K562 (cell line): ENCODE data around the gene AIPL1. TPM values are rescaled to one million over a fixed set of nuclear protein-coding genes. Genes with fewer than 3 reads are reported as not detected.

Source experiments
- ATAC-seq: fragments of 200-7000 bp; cut with Tn5 transposase; 3 replicates; pipeline ENCODE4 v1.9.1; 2020; ENCODE audit warnings: moderate library complexity
- BruUV-seq: library from RNA; stranded (reverse); fragments of 400-500 nt; replicated peaks from 2 replicates; lab custom pipeline; 2021; lab: Mats Ljungman, UMichigan
- CTCF ChIA-PET: fragments of 300-600 bp; formaldehyde crosslinking; extraction: SDS; loops from one replicate; lab custom pipeline; 2021; ENCODE audit warnings: low intra/inter-chr PET ratio; lab: Yijun Ruan, JAX
- POLR2A ChIA-PET: fragments of 300-600, 350-650 bp; sonication (Branson Sonifier 250); formaldehyde crosslinking; extraction: SDS; loops from one replicate; lab custom pipeline; 2021; ENCODE audit warnings: antibody characterized with exemption, inconsistent platforms; lab: Yijun Ruan, JAX
- DNase-seq, 4 experiments: peaks; one replicate each; pipeline versions ENCODE4 v3.0.0 to v3.0.0-alpha.2; 2011 to 2018; ENCODE audit warnings: low spot score in 3 of 4, mixed read lengths in 3 of 4; ENCODE audit errors: extremely low read depth in 1 of 4
- FAIRE-seq: peaks from 2 replicates; lab custom pipeline; 2011; peaks lifted over from hg19 to GRCh38; lab: Jason Lieb, UNC
- H2AFZ ChIP-seq: 2 replicates; pipeline ENCODE4 v1.6.0; 2011; ENCODE audit warnings: low read depth, low read length, control low read depth, inconsistent platforms
- H3K27ac ChIP-seq: fragments of 200-600 bp; 3 replicates; pipeline ENCODE4 v1.8.0; 2011; ENCODE audit warnings: low read depth, mild to moderate bottlenecking, control low read depth, inconsistent platforms, low read length, moderate library complexity, mixed read lengths; ENCODE audit errors: extremely low read depth
- H3K27me3 ChIP-seq, 2 experiments: fragments of 300-600 bp in 1 of 2; 2 replicates in 1 of 2; 3 replicates in 1 of 2; pipeline versions ENCODE4 v1.6.0 to v1.8.0; 2011; ENCODE audit warnings: inconsistent platforms in 2 of 2, low read length in 2 of 2, mild to moderate bottlenecking in 1 of 2, mixed read lengths in 1 of 2, moderate library complexity in 1 of 2; ENCODE audit not compliant: control insufficient read depth in 2 of 2, insufficient read depth in 2 of 2
- H3K36me3 ChIP-seq: fragments of 300-600 bp; 3 replicates; pipeline ENCODE4 v1.8.0; 2011; ENCODE audit warnings: mild to moderate bottlenecking, low read length, inconsistent platforms; ENCODE audit not compliant: control insufficient read depth, insufficient read depth
- H3K4me1 ChIP-seq, 2 experiments: fragments of 200-600 bp in 1 of 2; replicated peaks in 1 of 2; 2 replicates in 1 of 2; 3 replicates in 1 of 2; pipeline versions ENCODE4 v1.5.1 to v1.8.0; 2011; ENCODE audit warnings: inconsistent platforms in 2 of 2, low read length in 2 of 2, mild to moderate bottlenecking in 1 of 2, mixed read lengths in 1 of 2, moderate library complexity in 1 of 2; ENCODE audit not compliant: control insufficient read depth in 2 of 2, insufficient read depth in 2 of 2
- H3K4me2 ChIP-seq: 2 replicates; pipeline ENCODE4 v1.6.1; 2011; ENCODE audit warnings: low read length, control low read depth, inconsistent platforms, mixed read lengths; ENCODE audit not compliant: insufficient read depth
- H3K4me3 ChIP-seq: fragments of 200-600 bp; sonication (generic), shearing (Covaris generic); 2 replicates; pipeline ENCODE4 v1.5.1; 2016; ENCODE audit warnings: control low read depth, inconsistent platforms
- H3K79me2 ChIP-seq: fragments of 200-600 bp; 3 replicates; pipeline ENCODE4 v1.8.0; 2011; ENCODE audit warnings: low read length, inconsistent platforms; ENCODE audit not compliant: control insufficient read depth, insufficient read depth
- H3K9ac ChIP-seq, 2 experiments: 2 replicates each; pipeline versions ENCODE4 v1.6.0 to v1.6.1; 2011; ENCODE audit warnings: low read depth in 2 of 2, low read length in 2 of 2, control low read depth in 1 of 2, inconsistent platforms in 1 of 2, mild to moderate bottlenecking in 1 of 2, mixed read lengths in 1 of 2; ENCODE audit not compliant: insufficient read depth in 1 of 2
- H3K9me1 ChIP-seq: one replicate; pipeline ENCODE4 v1.6.0; 2011; ENCODE audit warnings: inconsistent platforms, mild to moderate bottlenecking, low read length, moderate library complexity; ENCODE audit not compliant: control insufficient read depth, insufficient read depth
- H3K9me3 ChIP-seq: replicated peaks from 2 replicates; pipeline ENCODE4 v1.5.1; 2011; ENCODE audit warnings: low read depth, low read length, inconsistent platforms; ENCODE audit not compliant: control insufficient read depth, insufficient read depth
- H4K20me1 ChIP-seq: replicated peaks from 2 replicates; pipeline ENCODE4 v1.6.1; 2011; ENCODE audit warnings: low read length, inconsistent platforms, mixed read lengths; ENCODE audit not compliant: control insufficient read depth, insufficient read depth
- ARNT ChIP-seq, 2 experiments: fragments of 450-650 bp; IDR thresholded peaks; 2 replicates each; pipeline ENCODE4 v1.6.1; 2016; ENCODE audit warnings: mild to moderate bottlenecking in 1 of 2
- BRD9 ChIP-seq: fragments of 450-650 bp; IDR thresholded peaks from 2 replicates; pipeline ENCODE4 v1.6.1; 2018; ENCODE audit warnings: low read depth; ENCODE audit not compliant: partially characterized antibody
- C11orf30 ChIP-seq: fragments of 450-650 bp; IDR thresholded peaks from 2 replicates; pipeline ENCODE4 v1.6.1; 2016; ENCODE audit warnings: low read depth, mild to moderate bottlenecking
- ERF ChIP-seq: fragments of 450-650 bp; formaldehyde crosslinking; IDR thresholded peaks from 2 replicates; pipeline ENCODE4 v1.4.0; 2020; ENCODE audit warnings: mild to moderate bottlenecking, mixed read lengths
- HBP1 ChIP-seq: fragments of 450-650 bp; formaldehyde crosslinking; IDR thresholded peaks from 2 replicates; pipeline ENCODE4 v1.4.0; 2022; ENCODE audit warnings: missing genetic modification characterization
- HLTF ChIP-seq: fragments of 450-650 bp; IDR thresholded peaks from 2 replicates; pipeline ENCODE4 v1.6.1; 2016
- MTA1 ChIP-seq: fragments of 450-650 bp; IDR thresholded peaks from 2 replicates; pipeline ENCODE4 v1.6.1; 2017; ENCODE audit warnings: borderline replicate concordance
- NONO ChIP-seq, 2 experiments: fragments of 200-400 bp in 1 of 2; fragments of 450-650 bp in 1 of 2; formaldehyde crosslinking in 1 of 2; IDR thresholded peaks; 2 replicates each; pipeline ENCODE4 v1.6.1; 2017; ENCODE audit warnings: low read depth in 2 of 2, mild to moderate bottlenecking in 2 of 2, moderate library complexity in 2 of 2, low read length in 1 of 2
- PTBP1 ChIP-seq: fragments of 200-400 bp; formaldehyde crosslinking; IDR thresholded peaks from 2 replicates; pipeline ENCODE4 v1.6.1; 2017; ENCODE audit warnings: low read depth, low read length
- RB1 ChIP-seq: fragments of 450-650 bp; IDR thresholded peaks from 2 replicates; pipeline ENCODE4 v1.6.1; 2017; ENCODE audit warnings: low read depth, mild to moderate bottlenecking
- SAFB ChIP-seq: fragments of 200-400 bp; formaldehyde crosslinking; IDR thresholded peaks from 2 replicates; pipeline ENCODE4 v1.6.1; 2017; ENCODE audit warnings: low read depth, low read length, borderline replicate concordance
- SAFB2 ChIP-seq: fragments of 200-400 bp; formaldehyde crosslinking; IDR thresholded peaks from 2 replicates; pipeline ENCODE4 v1.6.1; 2018; ENCODE audit warnings: borderline replicate concordance, low read length, low read depth, moderate library complexity; ENCODE audit not compliant: severe bottlenecking
- SMAD4 ChIP-seq: fragments of 250-450 bp; sonication (Bioruptor Pico); conservative IDR thresholded peaks from 2 replicates; pipeline ENCODE4 v1.8.0; 2021; ENCODE audit warnings: inconsistent platforms, mild to moderate bottlenecking, moderate library complexity
- UBTF ChIP-seq, 2 experiments: IDR thresholded peaks; 2 replicates each; pipeline ENCODE4 v1.6.1; 2012; ENCODE audit warnings: improper control_type of control experiment in 2 of 2, low read depth in 2 of 2, low read length in 2 of 2, borderline replicate concordance in 1 of 2
- ZBTB26 ChIP-seq: fragments of 450-650 bp; formaldehyde crosslinking; IDR thresholded peaks from 2 replicates; pipeline ENCODE4 v1.4.0; 2022; ENCODE audit warnings: missing genetic modification characterization
- ZNF24 ChIP-seq: fragments of 450-650 bp; IDR thresholded peaks from 2 replicates; pipeline ENCODE4 v1.6.1; 2016
- ZNF511 ChIP-seq: sonication (generic); formaldehyde crosslinking; IDR thresholded peaks from 2 replicates; pipeline ENCODE4 v1.8.0; 2022; ENCODE audit warnings: mild to moderate bottlenecking, missing genetic modification reagents
- ZNF583 ChIP-seq: fragments of 250-450 bp; sonication (Bioruptor Pico); IDR thresholded peaks from 2 replicates; pipeline ENCODE4 v1.4.0; 2020
- WGBS: fragments of 100-300 bp; shearing (Covaris generic); methylation state at CpG from one replicate; pipeline ENCODE4 v1.1.6; 2016; ENCODE audit warnings: low coverage, mixed read lengths; ENCODE audit not compliant: insufficient coverage; ENCODE audit errors: missing lambda C conversion rate; 5-methylcytosine and 5-hydroxymethylcytosine counted together
- in situ Hi-C: fragments of 300-500 bp; cut with MboI; formaldehyde crosslinking; loops from 4 replicates; pipeline ENCODE4 v1.15.0; 2018; ENCODE audit warnings: inconsistent platforms, mixed read lengths
- intact Hi-C: fragments of 100-400 bp; cut with micrococcal nuclease; formaldehyde crosslinking; loops from 2 replicates; pipeline ENCODE4 v1.14.2; 2022
- polyA plus RNA-seq, 8 experiments: library from polyadenylated mRNA; depleted of rRNA in 4 of 8; stranded (reverse) in 5 of 8; unstranded in 3 of 8; fragments of >200 nt; fragmentation: Nextera tagmentation in 2 of 8; fragmentation: Illumina TruSeq in 1 of 8; extraction: Ambion mirVana in 2 of 8; extraction: Trizol in 1 of 8; gene quantifications; 2 replicates each; pipeline versions ENCODE4 v1.2.1 to v1.2.3, GENCODE V29; 2011 to 2014; ENCODE audit warnings: inconsistent platforms in 1 of 8, missing spikeins in 1 of 8
- total RNA-seq, 7 experiments: library from RNA; depleted of rRNA in 6 of 7; stranded (reverse); fragments of >200 nt in 6 of 7; fragmentation: Illumina TruSeq in 2 of 7; extraction: Trizol in 2 of 7; gene quantifications; 2 replicates each; pipeline versions ENCODE4 v1.2.1 to v1.2.3, GENCODE V29; 2011 to 2021; ENCODE audit warnings: low replicate concordance in 1 of 7

The AIPL1 gene
- total and polyA plus RNA-seq, 9 of the 15 experiments (the other 6 are each of a cell fraction or from before 2014, with no cell fraction given): not detected

- Histone ChIP-seq H3K9ac (no peak overlapping the region), H3K79me2 (no peaks in the 10 kb centered on the region), H2AFZ (no peak overlapping the region), H4K20me1 (no peaks in the 10 kb centered on the region), H3K36me3 (no peaks in the 10 kb centered on the region), H3K4me3 (no peak overlapping the region), H3K4me2 (no peak overlapping the region), H3K9me3 (no peaks in the 10 kb centered on the region), H3K4me1 (no peaks in the 10 kb centered on the region), H3K9me1 (no peaks in the 10 kb centered on the region), H3K27me3 (peaks cover 8 to 42% of the 10 kb centered on the region in 2 experiments; a peak in 3 of 5 replicates), H3K27ac (no peak overlapping the region)
- ChIA-PET POLR2A (no interaction called here), CTCF (no interaction called here)
- WGBS: 0% methylated on average over 11 of the region's 16 CpGs
- FAIRE-seq (no peak), ATAC-seq (no peak), DNase-seq (no peak)
- TF ChIP-seq ARNT (IDR thresholded peaks at IDR 0.05): no peak
- TF ChIP-seq HBP1 (CRISPR knock-in tag): no peak
- TF ChIP-seq C11orf30: no peak
- TF ChIP-seq NONO (IDR thresholded peaks at IDR 0.05; ENCODE audit: low read depth in 2 of 2, low read length in 1 of 2): no peak
- no peak for TF ChIP-seq ERF
- no peak for TF ChIP-seq ZNF24
- TF ChIP-seq PTBP1: no peak
- no peak for TF ChIP-seq RB1
- TF ChIP-seq BRD9: no peak
- no peak for TF ChIP-seq SMAD4 (CRISPR knock-in tag)
- no peak for TF ChIP-seq SAFB
- no peak for TF ChIP-seq HLTF
- no peak for TF ChIP-seq UBTF (IDR thresholded peaks at IDR 0.05; ENCODE audit: borderline replicate concordance in 1 of 2, low read depth in 2 of 2, low read length in 2 of 2)
- no peak for TF ChIP-seq ZNF511
- TF ChIP-seq SAFB2: no peak
- TF ChIP-seq ZBTB26 (CRISPR knock-in tag): no peak
- no peak for TF ChIP-seq MTA1
- no peak for TF ChIP-seq ZNF583
- in situ Hi-C loops (no loop called here), intact Hi-C loops (no loop called here)
- no TSS peak for BruUV-seq
Measured at GRCh38 chr17:6483507-6483906, 48.6 kb upstream of the AIPL1 start.
